SIG-M5 (cell line): ENCODE measurements around the gene KCNIP1.

Source experiments
- DNase-seq: peaks from one replicate; lab custom pipeline; 2025; lab: John Stamatoyannopoulos, UW

The KCNIP1 gene

DNA sequence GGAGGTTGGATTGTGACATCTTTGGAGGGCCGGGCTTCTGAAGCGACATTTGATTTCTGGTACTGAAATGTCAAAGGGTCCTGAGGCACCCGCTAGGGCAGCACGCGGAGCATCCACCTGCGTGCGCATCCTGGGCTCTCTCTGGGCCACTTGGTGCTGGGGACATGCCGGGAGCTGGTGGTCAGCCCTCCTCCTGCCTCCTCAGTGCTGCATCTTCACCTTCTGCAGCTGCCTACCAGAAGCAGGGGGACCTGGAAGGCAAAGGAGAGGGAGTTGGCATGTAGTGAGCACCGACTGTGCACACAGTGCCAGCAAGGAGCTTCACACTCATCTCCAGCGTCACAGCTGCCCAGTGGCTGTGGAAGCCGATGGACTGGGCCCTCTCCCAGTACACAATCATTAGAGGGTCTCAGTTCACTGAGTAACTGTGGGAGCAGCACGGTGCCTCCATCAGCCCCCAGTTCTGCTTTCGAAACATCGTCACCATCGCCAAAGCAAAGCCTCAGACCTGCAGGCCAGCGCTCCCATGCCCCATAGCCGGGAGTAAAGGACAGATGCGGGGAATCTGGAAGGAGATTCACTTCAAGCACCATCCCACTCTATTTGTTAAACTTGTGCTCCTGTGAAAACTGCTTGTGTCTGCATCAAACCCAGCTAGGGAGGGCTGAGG, 138.4 kb downstream of the KCNIP1 start:
- DNase-seq, result no peak

- DNase-seq, result no peak
Measured at GRCh38 chr5:170642776-170643436, 139.1 kb downstream of the KCNIP1 start.

- DNase-seq, result no peak
Measured at GRCh38 chr5:170643591-170643990, 139.8 kb downstream of the KCNIP1 start.

GRCh38 chr5:170644501-170644900, 140.7 kb downstream of the KCNIP1 start:
- no peak for DNase-seq

DNA sequence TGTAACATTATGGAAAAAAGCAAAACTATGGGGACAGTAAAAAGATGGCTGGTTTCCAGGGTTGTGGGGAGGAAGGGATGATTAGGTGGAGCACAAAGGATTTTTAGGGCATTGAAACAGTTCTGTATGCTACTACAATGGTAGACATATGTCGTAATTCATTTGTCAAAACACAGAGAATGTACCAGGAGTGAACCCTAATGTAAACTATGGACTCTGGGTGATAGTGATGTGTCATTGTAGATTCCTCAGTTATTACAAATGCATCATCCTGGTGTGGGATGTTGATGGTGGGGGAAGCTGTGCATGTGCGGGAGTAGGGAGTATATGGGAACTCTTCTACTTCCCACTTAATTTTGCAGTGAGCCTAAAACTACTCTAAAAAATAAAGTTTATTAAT, 144.7 kb downstream of the KCNIP1 start:
- no peak for DNase-seq

GRCh38 chr5:170650850-170651249, 147.0 kb downstream of the KCNIP1 start:
- DNase-seq, result no peak

- no peak for DNase-seq
Measured at GRCh38 chr5:170651604-170652277, 147.9 kb downstream of the KCNIP1 start.

DNA sequence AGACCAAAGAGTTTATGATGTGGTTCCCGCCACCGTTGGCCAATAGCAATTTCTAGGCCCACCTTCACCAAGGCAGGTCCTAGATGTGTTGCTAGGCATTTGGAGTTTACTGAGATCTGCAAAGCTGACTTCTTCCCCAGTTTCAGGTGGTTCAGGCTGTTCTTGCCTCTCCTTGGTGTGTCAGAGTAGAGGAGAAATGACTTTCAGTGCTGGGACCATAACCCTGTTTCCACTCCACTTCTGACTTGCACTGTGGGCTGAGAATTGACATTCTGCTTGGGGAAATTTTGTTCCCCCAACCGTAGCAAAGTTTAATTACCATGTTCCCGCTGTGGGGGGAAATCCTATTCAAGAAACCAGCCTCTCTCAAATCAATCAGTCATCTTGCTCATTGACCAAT, 151.7 kb downstream of the KCNIP1 start:
- DNase-seq, result no peak

GRCh38 chr5:170655920-170656319, 152.1 kb downstream of the KCNIP1 start:
- no peak for DNase-seq

- DNase-seq, result no peak
Measured at GRCh38 chr5:170656346-170656745, 152.5 kb downstream of the KCNIP1 start.

DNA sequence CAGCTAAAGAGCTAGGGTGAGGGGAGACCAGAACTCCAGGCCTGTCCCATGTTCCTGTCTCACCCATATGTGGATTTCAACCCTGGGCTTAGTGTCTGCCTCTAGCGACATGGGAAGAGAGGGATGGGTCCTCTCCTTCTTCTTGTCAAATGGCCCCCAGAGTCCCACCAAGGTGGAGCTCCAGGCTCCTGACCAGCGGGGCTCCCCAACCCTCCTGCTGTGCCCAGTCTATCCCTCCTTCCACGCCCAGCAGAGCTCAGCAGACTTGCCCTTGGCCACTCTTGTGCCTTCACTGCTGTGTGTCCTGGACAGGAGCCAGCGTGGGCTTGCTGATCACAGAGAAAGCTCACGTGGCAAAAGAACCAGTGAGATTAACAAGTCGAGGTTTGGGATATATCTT, 156.7 kb downstream of the KCNIP1 start:
- no peak for DNase-seq

- no peak for DNase-seq
Measured at GRCh38 chr5:170662966-170663365, 159.1 kb downstream of the KCNIP1 start.

DNA sequence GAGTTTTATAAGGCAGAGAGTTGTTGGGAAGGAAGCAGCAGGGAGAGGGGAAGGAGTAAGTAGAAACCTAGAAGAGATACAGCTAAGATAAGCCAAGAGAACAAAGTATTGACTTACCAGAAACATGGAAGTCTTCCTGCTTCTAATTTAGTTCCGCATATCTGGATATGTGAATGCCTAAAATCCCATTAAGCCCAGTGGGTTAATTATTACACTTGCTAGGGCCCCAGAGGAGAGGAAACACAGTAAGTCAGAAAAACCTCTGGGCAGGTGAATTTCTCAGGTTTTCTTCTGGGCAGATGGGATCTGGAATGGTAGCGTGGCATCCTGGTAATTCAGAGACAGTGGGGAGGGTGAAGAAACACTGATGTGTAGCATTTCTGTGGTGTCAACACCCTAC, 175.0 kb downstream of the KCNIP1 start:
- DNase-seq, result no peak

DNA sequence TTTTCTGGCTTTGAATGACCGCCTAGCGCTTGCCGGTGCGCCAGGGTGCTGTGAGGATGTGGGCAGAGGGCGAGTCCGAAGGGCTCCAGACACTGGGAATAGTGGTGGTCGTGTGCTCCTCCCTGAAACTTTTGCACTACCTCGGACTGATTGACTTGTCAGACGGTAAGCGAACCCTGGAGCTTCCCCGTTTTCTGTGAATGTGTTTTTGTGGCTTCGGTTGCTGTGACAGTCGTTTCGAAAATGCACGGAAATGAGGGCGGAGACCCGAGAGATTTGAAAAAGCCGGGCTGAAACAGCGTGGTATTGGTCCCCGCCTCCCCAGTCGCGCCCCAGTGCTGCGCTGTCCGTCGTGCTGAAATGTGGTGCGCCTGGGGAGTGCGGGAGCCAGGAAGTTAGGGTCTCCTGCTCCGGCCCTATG, 177.2 kb downstream of the KCNIP1 start:
- DNase-seq, result peak; percentile 2

- no peak for DNase-seq
Measured at GRCh38 chr5:170691657-170692056, 187.8 kb downstream of the KCNIP1 start.

DNA sequence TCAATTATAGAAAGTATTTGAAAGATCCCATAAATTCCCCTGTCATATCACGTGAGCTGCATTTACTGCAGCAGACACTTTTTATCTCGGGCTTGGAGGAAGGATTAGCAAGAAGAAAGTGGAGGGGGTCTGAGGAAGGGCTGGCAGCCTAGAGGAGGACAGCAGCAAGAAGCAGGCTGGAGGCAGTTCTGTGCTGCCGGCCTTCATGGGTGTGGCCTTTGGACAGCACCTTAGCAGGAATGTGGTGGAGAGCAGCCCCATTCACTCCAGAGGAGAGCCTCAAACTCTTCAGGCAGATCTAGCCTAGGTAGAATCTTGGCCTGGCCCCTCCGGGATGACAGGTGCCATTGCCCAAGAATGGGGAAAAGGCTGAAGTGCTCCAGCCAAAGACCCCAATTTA, 189.9 kb downstream of the KCNIP1 start:
- no peak for DNase-seq

- DNase-seq, result no peak
Measured at GRCh38 chr5:170694911-170695310, 191.1 kb downstream of the KCNIP1 start.

DNA sequence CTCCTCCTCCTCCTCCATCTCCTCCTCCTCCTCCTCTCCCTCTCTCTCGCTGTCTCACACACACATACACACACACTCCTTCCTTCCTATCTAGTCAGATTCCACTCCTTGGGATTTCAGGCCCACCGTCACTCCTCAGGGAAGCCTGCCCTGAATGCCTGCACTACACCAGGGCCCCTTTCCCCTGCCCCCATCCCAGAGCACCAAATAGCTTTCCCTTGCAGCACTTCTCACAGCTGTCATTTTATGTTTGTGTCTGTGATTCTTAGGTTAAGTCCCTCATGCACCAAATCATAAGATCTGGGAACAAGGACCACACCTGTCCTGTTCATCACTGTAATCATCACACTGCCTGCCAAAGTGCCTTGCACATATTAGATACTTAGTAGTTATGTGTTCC, 193.2 kb downstream of the KCNIP1 start:
- DNase-seq, result no peak

GRCh38 chr5:170700503-170700902, 196.7 kb downstream of the KCNIP1 start:
- no peak for DNase-seq

- no peak for DNase-seq
Measured at GRCh38 chr5:170701334-170701733, 197.5 kb downstream of the KCNIP1 start.

GRCh38 chr5:170704417-170705192, 200.8 kb downstream of the KCNIP1 start:
- DNase-seq, result no peak

GRCh38 chr5:170709640-170710039, 205.8 kb downstream of the KCNIP1 start:
- no peak for DNase-seq

GRCh38 chr5:170711300-170711699, 207.5 kb downstream of the KCNIP1 start:
- DNase-seq, result no peak
